Mesodermal cell (in vitro differentiated cells): ENCODE measurements around the gene PARD3B.

Source experiments
- H3K27ac ChIP-seq: 2 replicates; pipeline ENCODE4 v1.7.0; 2013; ENCODE audit warnings: mild to moderate bottlenecking, low read depth, low read length, moderate library complexity; ENCODE audit not compliant: severe bottlenecking
- H3K36me3 ChIP-seq: 2 replicates; pipeline ENCODE4 v1.7.1; 2013; ENCODE audit warnings: mild to moderate bottlenecking, low read length, moderate library complexity; ENCODE audit not compliant: control insufficient read depth, insufficient read depth
- H3K4me1 ChIP-seq: one replicate; pipeline ENCODE4 v1.7.1; 2013; ENCODE audit warnings: mild to moderate bottlenecking, low read length; ENCODE audit not compliant: insufficient read depth, control insufficient read depth, poor library complexity, severe bottlenecking
- H3K4me3 ChIP-seq: 2 replicates; pipeline ENCODE4 v1.7.0; 2013; ENCODE audit warnings: low read length, control low read depth, mild to moderate bottlenecking; ENCODE audit not compliant: insufficient read depth, poor library complexity, severe bottlenecking; ENCODE audit errors: extremely low read depth
- H3K9me3 ChIP-seq: 2 replicates; pipeline ENCODE4 v1.7.1; 2013; ENCODE audit warnings: mild to moderate bottlenecking, low read length, moderate library complexity; ENCODE audit not compliant: control insufficient read depth
- WGBS, 2 experiments: methylation state at CpG; one replicate each; pipeline ENCODE4 v1.1.5; 2013; ENCODE audit warnings: missing lambda C conversion rate in 2 of 2; ENCODE audit not compliant: insufficient coverage in 2 of 2; 5-methylcytosine and 5-hydroxymethylcytosine counted together

Gene PARD3B

GRCh38 chr2:204860274-204860673, 315.0 kb downstream of the PARD3B start:
- H3K36me3 ChIP-seq: no peaks in the 10 kb centered on the region
- H3K4me1 ChIP-seq: no peaks in the 10 kb centered on the region
- H3K9me3 ChIP-seq: no peaks in the 10 kb centered on the region
- no peak overlapping the region for H3K27ac ChIP-seq
- no peak overlapping the region for H3K4me3 ChIP-seq
- 85 to 91% methylated on average over 6 of the region's 6 CpGs for WGBS, 2 experiments

DNA sequence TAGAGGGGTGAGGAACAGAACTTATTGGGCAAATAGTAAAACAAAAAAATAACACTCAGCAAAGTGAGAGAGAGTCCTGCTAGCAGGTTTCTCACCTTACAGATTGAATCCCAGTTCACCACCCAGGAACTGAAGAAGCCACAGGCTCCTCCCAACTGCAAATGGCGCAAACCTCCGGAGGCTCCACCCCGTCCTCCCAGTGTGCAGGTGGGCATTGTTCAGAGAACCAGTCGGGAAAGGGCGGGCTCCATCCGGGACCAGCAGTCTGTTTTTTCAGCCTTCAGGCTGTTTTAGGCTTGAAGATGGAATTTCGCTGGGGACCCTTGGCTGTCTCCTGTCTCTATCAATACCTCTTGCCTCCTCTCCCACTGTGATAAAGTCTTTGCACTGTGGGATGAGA, 317.5 kb downstream of the PARD3B start:
- 83 to 90% methylated on average over 5 to 7 of the region's 7 CpGs for WGBS, 2 experiments
- no peaks in the 10 kb centered on the region for H3K36me3 ChIP-seq
- H3K27ac ChIP-seq: no peak overlapping the region
- H3K9me3 ChIP-seq: no peaks in the 10 kb centered on the region
- no peaks in the 10 kb centered on the region for H3K4me1 ChIP-seq
- H3K4me3 ChIP-seq: no peak overlapping the region

GRCh38 chr2:204863336-204863735, 318.1 kb downstream of the PARD3B start:
- WGBS, 2 experiments: 93 to 100% methylated on average over 1 to 2 of the region's 4 CpGs
- no peak overlapping the region for H3K27ac ChIP-seq
- no peak overlapping the region for H3K4me3 ChIP-seq
- H3K36me3 ChIP-seq: no peaks in the 10 kb centered on the region
- H3K9me3 ChIP-seq: no peaks in the 10 kb centered on the region
- H3K4me1 ChIP-seq: no peaks in the 10 kb centered on the region

DNA sequence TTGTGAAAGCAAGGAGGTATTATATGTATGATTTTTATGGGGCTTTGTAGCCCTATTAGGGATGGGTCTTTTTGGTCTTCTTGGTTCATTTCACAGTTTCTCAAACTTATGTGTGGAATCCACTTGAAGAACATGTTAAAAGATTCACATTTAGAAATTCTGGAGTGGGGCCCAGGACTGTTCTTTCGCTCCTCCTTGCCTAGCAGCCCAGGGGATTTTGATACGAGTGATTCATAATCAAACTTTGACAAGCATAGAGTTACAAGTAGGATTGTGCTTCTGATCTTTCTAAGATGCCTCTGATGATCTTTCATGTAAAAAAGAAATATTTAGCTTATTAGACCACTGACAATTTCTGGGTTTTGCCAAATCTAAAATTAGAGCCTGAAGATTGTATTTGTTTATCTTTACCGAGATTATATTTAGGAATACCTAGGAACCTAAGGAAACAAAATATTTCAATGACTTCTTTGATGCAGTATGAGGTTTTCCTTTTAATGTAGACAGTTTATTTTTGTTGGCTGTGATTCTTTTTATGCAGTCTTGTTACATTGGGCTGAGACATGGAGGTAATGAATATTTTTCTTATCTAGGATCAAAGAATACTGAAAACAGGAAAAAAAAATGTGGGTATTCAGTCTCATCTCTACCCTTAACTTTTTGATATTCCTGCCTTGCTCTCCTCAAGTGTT, 324.0 kb downstream of the PARD3B start:
- Histone ChIP-seq H3K27ac (no peak overlapping the region), H3K9me3 (no peaks in the 10 kb centered on the region), H3K36me3 (no peaks in the 10 kb centered on the region), H3K4me3 (no peak overlapping the region), H3K4me1 (no peaks in the 10 kb centered on the region)
- 100% methylated on average over 1 to 2 of the region's 3 CpGs for WGBS, 2 experiments

DNA sequence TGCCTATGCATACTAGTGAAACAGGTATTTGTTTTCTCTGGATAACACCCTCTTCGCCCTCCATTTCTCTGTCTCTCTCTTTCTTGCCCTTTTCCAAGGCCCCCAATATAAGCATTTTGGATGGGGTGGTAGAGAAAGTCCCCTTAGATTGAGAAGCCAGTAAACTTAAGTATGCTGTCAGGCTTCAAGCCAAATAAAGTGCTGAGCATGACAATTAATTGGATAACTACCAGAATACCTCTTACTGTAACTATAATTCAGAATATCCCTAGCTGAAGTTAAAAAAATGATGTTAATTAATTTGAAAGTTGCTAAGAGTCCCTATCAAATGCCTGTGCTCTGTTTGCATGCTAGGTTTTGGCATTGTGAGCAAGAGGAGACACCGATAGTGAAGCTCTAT, 324.8 kb downstream of the PARD3B start:
- H3K9me3 ChIP-seq: no peaks in the 10 kb centered on the region
- WGBS, 2 experiments: 89 to 100% methylated on average over 1 of the region's 2 CpGs
- no peaks in the 10 kb centered on the region for H3K36me3 ChIP-seq
- no peaks in the 10 kb centered on the region for H3K4me1 ChIP-seq
- H3K27ac ChIP-seq: no peak overlapping the region
- no peak overlapping the region for H3K4me3 ChIP-seq

DNA sequence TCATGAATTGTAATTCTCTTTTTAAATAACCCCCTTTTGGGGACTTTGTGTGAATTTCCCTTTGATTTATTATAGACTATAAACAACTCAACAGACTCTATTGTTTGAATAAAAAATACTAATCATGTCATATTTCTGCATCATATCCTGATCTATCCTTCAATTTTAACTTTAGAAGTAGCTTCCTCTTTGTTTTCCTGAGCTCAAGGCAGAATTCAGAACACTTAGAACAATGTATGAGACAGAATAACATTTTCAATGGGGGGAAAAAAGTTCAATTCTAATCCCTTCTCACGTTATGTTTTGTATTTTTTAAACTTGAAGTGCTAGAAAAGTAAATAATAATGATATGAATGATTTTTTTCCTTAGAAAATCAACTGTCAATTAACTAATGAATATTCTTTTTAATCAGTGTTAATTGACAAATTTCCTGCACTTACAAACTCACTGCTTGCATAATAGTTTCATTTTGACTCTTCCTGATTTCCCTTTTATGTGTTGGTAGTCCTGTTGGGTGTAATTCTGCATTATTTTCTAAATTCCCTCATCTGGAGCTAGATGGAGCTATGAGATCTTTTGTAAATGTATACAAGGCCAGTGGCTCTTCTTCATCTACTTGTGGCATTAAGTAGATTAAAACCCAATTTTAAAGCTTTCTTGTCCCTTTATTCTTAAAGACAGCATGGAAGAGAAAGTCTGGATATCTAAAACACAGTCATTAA, 326.1 kb downstream of the PARD3B start:
- H3K27ac ChIP-seq: no peak overlapping the region
- no peaks in the 10 kb centered on the region for H3K4me1 ChIP-seq
- no peaks in the 10 kb centered on the region for H3K36me3 ChIP-seq
- no peaks in the 10 kb centered on the region for H3K9me3 ChIP-seq
- WGBS, 2 experiments: no CpG with 5 or more reads among the region's 1 CpG
- no peak overlapping the region for H3K4me3 ChIP-seq

- 94 to 100% methylated on average over 1 to 2 of the region's 4 CpGs for WGBS, 2 experiments
- H3K27ac ChIP-seq: no peak overlapping the region
- H3K36me3 ChIP-seq: no peaks in the 10 kb centered on the region
- H3K9me3 ChIP-seq: no peaks in the 10 kb centered on the region
- no peaks in the 10 kb centered on the region for H3K4me1 ChIP-seq
- no peak overlapping the region for H3K4me3 ChIP-seq
Observed at GRCh38 chr2:204876311-204876710, 331.0 kb downstream of the PARD3B start.

GRCh38 chr2:204877691-204878090, 332.4 kb downstream of the PARD3B start:
- Histone ChIP-seq H3K4me3 (no peak overlapping the region), H3K9me3 (no peaks in the 10 kb centered on the region), H3K27ac (no peak overlapping the region), H3K36me3 (no peaks in the 10 kb centered on the region), H3K4me1 (no peaks in the 10 kb centered on the region)

- no CpG with 5 or more reads among the region's 3 CpGs for WGBS, 2 experiments
- Histone ChIP-seq H3K36me3 (no peaks in the 10 kb centered on the region), H3K27ac (no peak overlapping the region), H3K4me1 (no peaks in the 10 kb centered on the region), H3K9me3 (no peaks in the 10 kb centered on the region), H3K4me3 (no peak overlapping the region)
Observed at GRCh38 chr2:204880928-204881327, 335.7 kb downstream of the PARD3B start.

DNA sequence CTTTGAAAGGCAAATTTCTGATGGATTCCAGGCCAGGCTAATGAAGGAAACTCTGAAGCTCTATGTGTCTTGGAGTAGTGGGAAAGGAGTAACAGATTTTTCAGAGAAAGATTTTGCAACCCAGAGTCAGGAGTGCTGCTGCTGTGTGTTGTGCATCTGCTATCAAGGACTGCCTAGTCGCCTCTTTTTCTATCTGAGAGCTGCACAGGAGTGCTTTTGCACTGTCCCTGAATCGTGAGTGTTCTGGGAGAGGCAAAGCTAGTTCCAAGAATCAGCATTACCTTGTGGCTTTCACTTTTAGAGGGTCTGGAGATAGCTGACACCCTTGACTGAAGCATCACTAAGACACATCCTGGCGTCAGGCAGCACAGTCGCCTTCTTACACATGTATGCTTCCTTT, 336.4 kb downstream of the PARD3B start:
- H3K4me3 ChIP-seq: no peak overlapping the region
- peak overlapping the region; percentile 23 for H3K27ac ChIP-seq
- no peaks in the 10 kb centered on the region for H3K9me3 ChIP-seq
- no peaks in the 10 kb centered on the region for H3K36me3 ChIP-seq
- 55 to 63% methylated on average over 4 of the region's 4 CpGs for WGBS, 2 experiments
- no peaks in the 10 kb centered on the region for H3K4me1 ChIP-seq

GRCh38 chr2:204885747-204886146, 340.5 kb downstream of the PARD3B start:
- peaks cover 3% of the 10 kb centered on the region for H3K4me1 ChIP-seq
- H3K9me3 ChIP-seq: no peaks in the 10 kb centered on the region
- WGBS, 2 experiments: 17 to 42% methylated on average over 1 of the region's 2 CpGs
- no peaks in the 10 kb centered on the region for H3K36me3 ChIP-seq
- H3K4me3 ChIP-seq: no peak overlapping the region
- no peak overlapping the region for H3K27ac ChIP-seq
